GM18526 (cell line): ENCODE measurements around the gene IMMP2L.

Experiments
- POLR2A ChIP-seq: IDR thresholded peaks from 3 replicates; pipeline ENCODE4 v1.6.1; 2011; ENCODE audit not compliant: insufficient read length; ENCODE audit errors: extremely low read depth

The IMMP2L gene

DNA sequence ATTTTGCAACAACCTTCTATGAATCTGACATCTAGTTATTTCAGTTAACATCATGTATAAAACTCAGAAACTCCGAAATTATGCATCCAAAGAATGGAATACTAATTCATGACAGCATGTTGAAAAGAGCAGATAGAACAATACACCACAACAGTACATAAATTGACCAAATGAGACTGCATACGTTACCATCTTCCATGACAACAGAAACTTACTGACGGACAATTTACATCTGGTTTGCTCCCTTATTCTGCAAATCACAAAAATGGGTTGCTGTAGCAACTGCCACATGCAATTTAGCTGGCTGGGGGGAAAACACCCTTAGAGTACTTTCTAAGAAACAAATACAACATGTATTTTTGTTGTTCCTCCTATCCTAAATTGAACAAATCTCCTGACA is 457.0 kb downstream of the IMMP2L start:
- no peak for TF ChIP-seq POLR2A

DNA sequence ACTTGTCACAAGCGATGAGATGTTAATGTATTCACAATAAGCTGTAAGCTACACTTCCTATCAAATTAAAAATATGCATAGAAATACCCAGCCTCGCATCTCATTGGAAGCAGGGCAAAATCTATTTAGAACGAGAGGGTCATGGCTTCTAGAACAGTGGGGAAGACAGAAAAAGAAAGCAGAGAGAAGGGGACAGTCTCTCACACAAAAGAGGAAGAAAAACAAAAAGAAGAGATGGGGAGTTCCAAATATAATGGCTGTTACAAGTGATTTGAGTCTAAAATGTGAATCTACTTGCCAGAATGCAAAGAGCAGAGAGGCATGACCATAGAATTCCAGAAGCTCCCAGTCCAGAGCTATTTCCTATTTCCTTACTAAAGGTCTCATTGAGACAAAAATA is 457.6 kb downstream of the IMMP2L start:
- TF ChIP-seq POLR2A, result no peak

DNA sequence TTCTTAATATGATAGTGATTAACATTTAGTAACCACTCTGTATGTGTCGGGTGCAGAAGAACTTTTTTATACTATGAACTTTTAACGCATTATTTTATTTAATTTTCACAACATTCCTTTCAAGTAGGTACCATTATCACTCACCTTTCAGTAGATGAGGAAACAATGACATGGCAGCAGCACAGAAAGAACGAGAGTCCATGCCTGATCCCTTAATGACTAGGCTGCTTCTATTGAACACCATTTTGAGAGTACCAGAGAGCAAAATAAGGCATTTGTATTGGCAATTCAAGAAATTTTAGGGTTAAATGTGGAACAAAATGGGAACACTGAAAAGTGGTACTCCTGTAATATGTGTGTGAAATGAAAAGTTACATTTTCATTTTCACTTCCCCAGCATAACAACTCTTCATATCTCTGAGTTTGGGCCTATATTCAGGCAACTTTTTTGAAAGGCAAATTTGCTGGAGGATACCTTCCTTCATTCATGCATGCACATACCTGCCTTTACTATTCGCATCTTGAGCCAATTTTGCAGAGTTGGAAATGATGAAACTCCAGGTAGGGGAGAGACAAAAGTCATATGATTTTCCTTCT is 458.5 kb downstream of the IMMP2L start:
- TF ChIP-seq POLR2A, result no peak

DNA sequence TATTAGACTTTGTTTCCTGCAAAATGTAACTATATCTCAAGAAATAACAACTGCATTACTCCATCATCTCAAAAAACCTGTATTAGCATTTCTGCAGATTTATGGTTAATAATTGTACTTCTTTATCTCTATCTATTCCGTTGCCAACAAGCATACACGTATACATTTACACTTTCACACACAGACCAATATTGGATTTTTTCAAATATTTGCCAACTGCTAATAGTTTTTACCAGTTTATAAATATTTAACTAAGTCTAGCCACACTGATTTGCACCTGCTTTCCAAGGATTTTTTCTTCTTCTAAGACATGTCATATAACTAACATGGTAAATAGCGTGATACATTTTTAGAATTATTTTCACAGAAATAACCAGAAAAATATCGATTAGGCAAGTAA is 459.2 kb downstream of the IMMP2L start:
- no peak for TF ChIP-seq POLR2A

DNA sequence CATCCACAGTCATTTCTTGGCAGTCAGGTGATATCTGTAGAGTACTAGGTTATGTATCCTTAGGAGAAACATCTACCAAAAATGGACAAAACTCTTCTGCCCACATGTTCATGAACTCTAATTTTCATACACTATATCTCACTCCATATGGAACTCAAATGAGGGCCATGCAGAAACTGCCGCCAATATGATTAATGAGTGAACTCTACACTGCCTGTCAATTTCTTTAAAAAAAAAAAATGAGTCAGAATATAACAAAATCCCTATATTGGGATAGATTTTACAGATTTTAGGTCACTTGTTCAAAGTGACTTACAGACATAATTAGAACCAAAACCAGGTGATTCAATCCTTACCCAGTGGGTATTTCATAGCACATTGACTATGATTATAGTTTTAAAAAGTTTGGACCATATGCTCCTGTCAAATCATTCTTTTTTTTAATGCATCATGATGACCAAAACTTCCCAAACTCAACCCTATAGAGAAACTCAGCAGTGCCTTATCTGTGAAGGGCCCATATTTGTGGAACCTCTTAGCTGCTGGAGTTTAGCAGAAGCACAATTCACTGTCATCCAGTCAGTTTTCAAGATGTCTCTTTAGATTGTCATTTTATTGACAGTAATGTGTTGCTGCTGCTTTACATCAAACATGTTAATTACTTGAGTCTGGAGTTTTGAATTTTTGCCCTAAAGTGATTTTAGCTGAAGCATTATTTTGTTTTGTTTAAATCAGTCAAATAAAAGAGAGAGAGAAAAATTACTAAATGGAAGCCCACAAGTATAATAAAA is 460.2 kb downstream of the IMMP2L start:
- TF ChIP-seq POLR2A, result no peak

DNA sequence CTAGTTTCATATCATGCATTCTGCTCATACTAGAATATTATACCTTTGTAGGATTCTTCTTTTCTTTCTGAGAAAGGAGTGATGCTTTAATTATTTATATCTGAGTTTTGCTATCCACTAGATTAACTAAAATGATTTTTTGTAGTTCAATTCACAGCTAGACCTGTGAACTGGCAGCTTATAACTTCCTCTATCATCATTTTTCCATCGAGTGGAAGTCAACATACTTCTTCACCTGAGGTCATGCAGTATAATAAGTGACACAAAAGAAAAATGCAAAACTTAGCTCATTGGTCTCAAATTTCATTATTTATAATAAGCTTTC is 463.4 kb downstream of the IMMP2L start:
- no peak for TF ChIP-seq POLR2A

DNA sequence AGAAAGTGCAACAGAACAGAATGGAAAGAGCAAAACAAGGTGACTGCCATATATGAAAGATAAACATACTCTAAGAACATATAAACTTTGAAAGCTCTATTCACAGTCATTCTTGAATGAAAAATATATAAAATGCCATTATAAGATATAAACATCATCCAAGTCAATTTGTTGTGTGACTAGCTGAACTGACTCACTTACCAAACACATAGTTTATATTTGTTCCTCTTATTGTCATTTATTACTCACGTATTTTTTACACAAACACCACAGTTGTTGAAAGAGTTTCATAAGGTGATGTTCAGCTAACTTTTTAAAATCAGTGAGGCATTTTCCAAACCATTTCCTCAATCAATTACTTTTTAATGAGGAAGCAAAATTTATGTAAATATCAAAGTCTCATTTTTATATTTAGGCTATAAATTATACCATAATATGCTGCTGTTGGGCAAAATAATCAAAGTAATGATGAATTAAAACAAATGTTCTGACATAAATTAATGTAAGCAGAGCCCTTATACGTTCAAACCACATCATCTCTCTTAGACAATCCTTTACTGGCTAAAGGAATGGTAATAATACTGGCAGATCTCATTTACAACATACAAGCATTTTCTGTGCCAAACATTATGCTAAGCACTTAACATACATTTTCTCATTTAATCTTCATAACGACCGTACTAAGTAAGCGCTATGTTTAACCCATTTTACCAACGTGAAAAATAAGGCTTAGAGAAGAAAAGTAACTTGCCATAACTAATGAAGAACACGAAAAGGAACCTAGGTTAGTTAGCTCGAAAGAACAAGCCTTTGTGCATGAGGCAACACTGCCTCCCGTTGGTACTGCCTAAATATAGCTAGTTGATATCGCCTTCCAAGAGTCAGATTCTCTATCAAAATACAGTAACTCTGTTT is 464.0 kb downstream of the IMMP2L start:
- TF ChIP-seq POLR2A, result no peak

DNA sequence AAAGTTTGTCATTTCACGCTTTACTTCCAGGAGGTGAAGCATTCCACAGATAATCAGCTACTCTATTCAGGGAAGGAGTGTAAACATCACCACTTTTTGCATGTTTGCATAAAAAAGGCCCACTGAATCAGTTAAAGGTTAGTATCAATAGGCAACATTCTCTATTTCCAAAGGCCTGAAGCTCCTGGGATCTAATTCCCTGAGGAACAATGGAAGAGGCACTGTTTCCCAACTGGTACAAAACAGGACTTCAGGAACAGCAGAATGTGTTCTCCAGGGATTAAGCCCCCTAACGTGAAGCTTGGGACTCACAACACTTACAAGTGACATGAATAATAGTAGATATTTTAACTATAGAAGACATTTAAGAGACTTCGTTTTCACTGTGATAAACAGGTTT is 465.3 kb downstream of the IMMP2L start:
- no peak for TF ChIP-seq POLR2A

DNA sequence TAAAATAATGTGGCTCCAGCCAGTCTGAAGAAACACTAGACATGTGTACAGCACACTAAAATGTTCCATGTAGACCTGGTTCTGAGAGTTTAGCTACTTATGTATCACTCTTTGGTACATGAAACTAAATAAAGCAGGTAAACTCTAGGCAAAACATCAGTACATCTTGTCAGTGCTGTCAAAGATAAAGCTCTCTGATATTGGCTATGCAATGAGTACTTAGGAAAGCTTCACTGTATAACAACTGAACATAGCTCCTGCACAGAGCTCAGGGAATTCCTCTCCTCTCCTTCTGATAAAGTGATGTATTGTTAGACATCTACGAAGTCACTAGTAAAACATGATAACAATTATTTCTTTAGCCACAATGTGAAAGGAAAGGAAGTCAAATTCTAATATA is 467.9 kb downstream of the IMMP2L start:
- TF ChIP-seq POLR2A, result no peak

DNA sequence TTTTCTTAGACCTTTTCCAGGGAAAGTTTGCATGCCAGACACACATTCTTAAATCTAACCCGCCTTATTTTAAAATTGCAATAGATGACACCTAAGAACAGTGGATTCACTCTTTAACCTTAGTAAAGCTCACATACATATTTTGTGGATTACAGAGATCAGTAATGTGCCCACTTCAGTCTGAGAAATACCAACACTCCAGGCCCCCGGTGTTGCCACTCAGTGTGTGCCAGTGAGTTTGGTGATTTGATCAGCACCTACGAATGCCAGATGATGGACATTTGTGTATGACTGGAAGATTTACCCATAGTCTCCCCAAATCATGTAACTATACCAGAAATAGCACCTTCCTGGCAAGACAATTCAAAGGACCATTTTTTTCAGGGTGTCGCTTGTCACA is 468.8 kb downstream of the IMMP2L start:
- TF ChIP-seq POLR2A, result no peak

DNA sequence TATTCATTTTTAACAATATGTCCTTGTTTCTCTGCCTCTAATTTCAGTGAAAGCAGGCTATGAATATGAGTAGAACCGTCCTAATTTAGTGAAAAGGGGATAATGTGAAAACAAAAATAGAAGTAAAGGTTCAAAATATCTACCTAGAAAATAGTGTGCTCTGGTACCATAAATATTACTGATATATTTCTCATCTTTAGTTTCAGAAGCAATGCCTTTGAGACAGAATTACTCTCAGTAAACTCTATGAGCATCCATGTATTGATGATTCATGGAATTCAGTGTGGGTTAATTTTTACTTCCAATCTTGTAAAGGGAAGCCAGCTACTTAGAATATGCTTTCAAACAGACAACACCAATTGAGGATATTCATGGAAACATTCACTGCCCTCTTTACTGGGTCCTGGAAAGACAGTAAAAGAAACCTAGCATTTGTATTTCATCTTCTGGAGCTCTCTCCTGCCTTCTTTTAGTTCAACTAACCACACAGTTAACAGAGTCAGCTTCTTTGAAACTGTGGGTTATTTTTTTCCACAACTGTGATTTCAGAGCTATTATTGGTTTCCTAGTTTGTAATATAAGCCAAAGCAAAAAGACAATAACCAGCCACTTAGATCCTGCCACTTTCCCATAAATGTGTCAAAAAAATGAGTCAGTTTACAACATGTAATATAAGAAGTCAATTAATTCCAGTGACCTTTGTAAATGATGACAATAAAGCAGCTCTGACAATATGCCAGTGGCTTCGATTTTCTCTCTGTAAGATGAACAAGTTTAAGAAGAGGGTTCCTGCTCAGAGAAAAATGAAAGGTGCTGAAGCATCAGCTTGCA is 469.7 kb downstream of the IMMP2L start:
- TF ChIP-seq POLR2A, result no peak

DNA sequence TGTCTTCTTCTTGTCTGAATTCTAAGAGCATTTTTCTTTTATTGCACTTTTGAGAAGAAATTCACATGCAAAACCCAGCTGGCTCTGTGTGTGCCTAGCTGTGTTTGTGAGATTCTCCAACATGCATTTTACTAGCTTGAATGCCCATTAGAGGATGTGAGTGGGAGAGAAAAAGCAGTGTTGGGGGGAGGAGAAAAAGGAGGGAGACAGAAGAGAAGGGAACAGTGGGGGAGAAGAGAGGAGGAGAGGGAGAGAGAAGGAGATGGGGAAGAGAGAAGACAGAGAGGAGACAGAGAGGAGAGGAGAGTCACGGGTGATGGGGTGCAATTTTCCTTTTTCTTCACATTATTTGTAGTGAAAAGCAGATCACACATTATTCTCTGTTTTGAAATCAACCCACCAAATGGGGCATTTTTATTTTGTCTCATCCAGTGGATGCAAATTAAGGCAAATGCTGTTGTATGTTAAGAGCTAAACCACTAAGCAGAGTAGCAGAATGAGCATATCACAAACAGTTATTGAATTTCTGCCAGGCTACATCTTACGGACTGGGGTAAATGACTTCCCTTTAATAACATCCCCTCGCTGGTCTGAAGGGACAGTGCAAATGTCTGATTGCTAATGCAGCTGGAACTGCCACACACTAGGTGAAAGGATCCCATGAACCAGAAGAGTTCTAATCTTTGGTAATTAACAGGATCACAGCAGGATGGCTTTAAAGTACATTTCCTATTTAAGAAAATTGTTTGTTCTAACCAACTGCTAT is 470.5 kb downstream of the IMMP2L start:
- no peak for TF ChIP-seq POLR2A

DNA sequence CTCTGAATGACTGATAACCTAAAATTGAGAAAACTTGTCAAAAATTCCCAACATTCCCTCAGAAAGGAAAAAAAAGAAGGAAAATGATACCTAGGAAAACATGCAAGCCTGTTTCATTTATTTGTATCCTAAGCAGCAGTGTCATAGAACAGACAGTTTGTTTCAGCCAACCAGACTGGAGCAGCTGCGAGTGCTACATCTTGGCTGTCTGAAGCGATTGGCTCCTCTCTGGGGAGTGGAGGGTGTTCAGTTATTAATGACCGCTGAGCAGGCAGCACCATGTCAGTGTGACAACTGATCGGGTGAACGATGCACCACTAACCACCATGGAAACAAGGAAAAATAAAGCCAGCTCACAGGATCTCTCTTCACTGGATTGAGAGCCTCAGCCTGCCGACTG is 471.4 kb downstream of the IMMP2L start, which contains the start of gene LRRN3:
Gene LRRN3, plus strand, starts transcription at position 282 of the 400 bp plus-strand sequence. CDS start 31,646 bp downstream, outside the sequence.
- TF ChIP-seq POLR2A, result no peak

DNA sequence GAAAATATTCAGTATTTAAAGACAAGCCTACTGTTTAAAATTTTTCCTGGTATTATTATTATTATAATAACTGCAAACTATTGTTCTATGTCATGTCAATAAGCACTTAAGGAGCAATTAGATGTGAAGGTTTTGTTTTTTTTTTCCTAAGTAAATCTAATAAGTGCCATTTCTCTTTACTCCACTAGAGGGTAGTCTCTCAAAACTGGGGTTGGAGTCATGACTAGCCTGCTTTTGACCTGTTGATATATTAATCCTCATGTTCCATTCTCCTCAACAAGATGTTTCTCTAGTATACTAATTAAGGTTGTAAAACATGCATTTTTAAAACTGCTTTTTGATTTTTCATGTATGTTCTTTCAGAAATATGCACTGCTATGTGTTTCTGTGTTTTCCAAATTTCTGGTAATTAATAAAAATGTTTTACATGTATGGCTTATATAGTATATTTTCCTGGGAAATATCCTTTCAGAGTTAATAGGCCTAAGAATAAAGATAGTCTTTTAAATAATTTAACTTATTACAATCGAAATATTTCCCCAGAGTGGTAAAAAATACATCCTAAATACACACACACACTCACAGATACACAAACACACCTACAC is 472.4 kb downstream of the IMMP2L start:
- no peak for TF ChIP-seq POLR2A
